ENCODE data around the gene SNX17.
"Not testable (repeated sequence)": the region's sequence is repeated elsewhere in the genome, so short reads cannot be mapped to it uniquely, and the experiment has no call there.

SNX17 gene

DNA sequence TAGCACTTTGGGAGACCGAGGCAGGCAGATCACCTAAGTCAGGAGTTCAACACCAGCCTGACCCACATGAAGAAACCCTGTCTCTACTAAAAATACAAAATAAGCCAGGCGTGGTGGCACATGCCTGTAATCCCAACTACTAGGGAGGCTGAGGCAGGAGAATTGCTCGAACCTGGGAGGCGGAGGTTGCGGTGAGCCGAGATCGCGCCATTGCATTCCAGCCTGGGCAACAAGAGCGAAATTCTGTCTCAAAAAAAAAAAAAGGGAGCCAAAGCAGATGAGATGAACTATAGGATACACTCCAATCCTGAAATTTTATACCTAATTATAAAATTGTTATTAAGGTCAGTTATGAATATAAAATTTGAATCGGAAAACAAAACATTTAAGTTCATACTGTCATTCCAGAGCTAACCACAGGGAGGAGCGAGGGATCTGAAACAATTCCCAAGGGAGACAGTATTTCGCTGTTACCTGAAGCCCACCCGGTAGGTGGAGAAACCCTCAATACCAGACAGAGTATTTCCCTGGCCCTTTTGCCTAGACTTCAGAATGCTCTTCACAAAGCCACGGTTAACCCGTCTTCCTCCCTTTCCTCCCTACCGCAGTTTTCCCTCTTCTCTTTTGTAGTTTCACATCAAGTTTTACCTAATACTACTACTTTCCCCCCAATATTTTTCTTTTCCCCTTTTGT, 37.5 kb downstream of the SNX17 start:
- DNase-seq = no peak

DNA sequence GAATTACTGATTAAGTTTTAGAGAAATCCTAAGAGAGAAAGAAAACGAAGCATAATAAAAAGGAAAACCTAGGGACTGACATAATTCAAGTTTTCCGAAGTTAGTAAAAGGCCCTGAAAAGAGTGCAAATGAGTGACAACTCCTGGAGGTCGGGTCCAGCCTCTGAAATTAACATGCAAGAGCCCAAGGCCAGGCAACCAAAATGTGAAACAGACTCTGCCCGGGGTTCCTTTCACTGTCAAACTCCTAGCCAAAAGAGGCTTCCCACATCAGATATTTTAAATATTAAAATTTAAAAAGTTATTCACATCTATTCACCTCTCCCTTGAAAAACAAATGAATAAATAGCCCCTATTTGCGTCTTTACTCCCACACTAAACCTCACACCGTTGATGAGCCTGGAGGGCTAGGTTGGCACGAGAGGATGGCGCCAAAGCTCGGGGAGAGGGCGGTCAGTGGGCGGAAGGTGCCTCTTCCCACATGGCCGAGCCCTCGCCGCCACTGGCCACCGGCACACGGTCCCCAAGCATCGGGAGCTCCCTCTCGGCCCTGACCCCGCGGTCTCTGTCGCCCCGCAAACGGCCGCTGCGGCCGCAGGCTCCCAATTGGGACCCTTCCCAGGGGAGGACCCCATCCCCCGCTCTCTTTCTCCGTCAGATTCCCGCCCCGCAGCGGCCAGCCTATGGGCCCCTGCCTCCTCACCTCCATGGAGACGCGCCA, 38.3 kb downstream of the SNX17 start:
- DNase-seq = no peak

- DNase-seq = peak; percentile 44 to 77
Observed at GRCh38 chr2:27409321-27410073, 39.1 kb downstream of the SNX17 start, which contains the start of gene PPM1G. Gene PPM1G (minus strand): TSS chr2:27409591. CDS start chr2:27409422, 169 bp downstream.

DNA sequence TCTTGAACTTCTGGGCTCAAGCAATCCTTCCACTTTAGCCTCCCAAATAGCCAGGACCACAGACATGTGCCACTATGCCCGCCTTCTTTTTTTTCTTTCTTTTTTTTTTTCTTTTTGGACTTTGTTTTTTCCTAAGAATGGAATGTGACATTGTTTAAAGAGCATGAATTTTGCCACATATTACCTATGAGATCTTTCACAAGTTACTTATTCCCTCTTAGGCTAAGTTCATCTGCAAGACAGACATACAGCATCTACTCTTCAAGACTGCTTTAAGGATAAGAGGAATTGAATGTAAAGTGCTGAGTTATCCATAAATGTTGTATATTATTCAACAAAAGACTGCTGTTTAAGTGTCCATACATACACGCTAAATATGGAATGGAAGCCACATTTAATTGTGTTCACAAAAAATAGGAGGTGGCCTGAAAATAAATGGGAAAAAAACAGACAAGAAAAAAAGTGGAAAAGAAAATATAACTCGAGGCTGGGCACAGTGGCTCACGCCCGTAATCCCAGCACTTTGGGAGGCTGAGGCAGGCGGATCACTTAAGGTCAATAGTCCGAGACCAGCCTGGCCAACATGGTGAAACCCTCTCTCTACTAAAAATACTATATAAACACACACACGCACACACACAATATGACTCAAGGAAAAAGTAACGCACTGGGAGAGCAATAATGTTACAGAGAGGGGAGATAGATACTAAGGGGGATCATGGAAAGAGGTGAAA, 42.2 kb downstream of the SNX17 start:
- DNase-seq = no peak

DNA sequence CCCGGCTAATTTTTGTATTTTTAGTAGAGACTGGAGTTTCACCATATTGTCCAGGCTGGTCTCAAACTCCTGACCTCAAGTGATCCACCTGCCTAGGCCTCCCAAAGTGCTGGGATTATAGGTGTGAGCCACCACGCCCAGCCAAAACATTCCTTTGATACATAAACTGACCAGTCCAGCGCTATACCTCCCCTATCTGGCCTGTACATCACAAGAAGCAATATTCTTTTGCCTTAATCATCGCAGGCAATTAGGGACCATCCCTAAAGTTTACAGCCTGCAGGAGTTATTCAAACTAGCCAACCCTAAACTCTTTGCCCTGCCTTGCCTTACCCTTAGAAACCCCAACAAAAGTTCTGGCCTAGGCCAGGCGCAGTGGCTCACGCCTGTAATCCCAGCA, 45.7 kb downstream of the SNX17 start:
- DNase-seq = no peak

- DNase-seq = no peak
Observed at GRCh38 chr2:27420996-27421395, 50.6 kb downstream of the SNX17 start.

DNA sequence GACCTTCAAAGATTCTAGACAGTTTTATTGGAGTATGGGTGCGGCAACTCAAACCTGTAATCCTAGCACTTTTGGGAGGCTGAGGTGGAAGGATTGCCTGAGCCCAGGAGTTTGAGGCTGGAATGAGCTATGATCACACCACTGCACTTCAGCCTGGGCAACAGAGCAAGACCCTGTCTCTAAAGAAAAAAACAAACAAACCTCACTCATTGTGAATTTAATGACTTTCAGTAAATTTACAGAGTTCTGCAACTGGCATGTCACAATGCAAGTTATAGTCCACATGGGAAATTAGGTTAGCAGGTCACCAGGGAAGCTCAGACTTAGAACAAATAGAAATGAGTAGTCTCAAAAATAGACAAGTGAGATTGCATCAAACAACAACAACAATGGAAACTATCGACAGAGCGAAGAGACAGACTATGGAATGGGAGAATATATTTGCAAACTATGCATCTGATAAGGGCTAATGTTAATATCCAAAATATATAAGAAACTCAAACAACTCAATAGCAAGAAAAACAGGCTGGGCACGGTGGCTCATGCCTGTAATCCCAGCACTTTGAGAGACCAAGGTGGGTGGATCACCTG, 51.3 kb downstream of the SNX17 start:
- no peak for DNase-seq

DNA sequence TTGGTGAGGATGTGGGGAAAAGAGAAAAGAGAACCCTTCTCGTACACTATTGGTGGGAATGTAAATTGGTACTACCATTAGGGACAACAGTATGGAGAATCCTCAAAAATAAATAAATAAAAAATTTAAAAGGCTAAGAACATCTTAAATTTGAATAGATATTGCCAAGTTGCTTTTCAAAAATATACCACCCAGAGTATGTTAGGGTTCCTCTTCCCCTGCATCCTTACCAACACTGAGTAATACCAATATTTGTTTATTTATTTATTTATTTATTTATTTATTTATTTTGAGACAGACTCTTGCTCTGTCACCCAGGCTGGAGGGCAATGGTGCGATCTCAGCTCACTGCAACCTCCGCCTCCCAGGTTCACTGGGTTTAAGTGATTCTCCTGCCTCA, 52.5 kb downstream of the SNX17 start:
- DNase-seq = no peak

DNA sequence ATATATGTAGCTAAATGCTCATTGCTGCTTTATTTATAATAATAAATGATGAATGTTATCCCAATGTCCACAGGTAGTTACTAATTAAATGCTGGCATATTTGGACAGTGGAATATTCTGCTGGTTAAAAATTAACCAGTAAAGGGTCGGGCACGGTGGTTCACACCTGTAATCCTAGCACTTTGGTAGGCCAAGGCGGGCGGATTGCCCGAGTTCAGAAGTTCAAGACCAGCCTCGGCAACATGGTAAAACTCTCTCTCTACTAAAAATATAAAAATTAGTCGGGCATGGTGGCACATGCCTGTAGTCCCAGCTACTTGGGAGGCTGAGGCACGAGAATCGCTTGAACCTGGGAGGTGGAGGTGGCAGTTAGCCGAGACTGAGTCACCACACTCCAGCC, 54.6 kb downstream of the SNX17 start:
- DNase-seq = not testable (repeated sequence)
